Thyroid gland (tissue), 4 donors: ENCODE results near the gene CGB3. TPM values are rescaled to one million over a fixed set of nuclear protein-coding genes. Genes with fewer than 3 reads are reported as not detected.
A peak's percentile ranks its signal among the peaks of the same experiment; 100 is the strongest.

ENCODE experiments used
- DNase-seq, 2 donors: peaks; one replicate each; pipeline ENCODE4 v3.0.0-alpha.2; 2019
- H3K27ac ChIP-seq, 3 donors: fragments of 200-600 bp; sonication (generic); 1 replicate in 2 of 3; 2 replicates in 1 of 3; pipeline ENCODE4 v1.5.1; 2016 to 2019; ENCODE audit warnings: mild to moderate bottlenecking in 1 of 3, moderate library complexity in 1 of 3
- H3K27me3 ChIP-seq: fragments of 200-600 bp; sonication (generic); one replicate; pipeline ENCODE4 v1.5.1; 2019
- H3K36me3 ChIP-seq, 2 donors: fragments of 200-600 bp; sonication (generic); one replicate each; pipeline ENCODE4 v1.5.1; 2016 to 2019
- H3K4me1 ChIP-seq, 2 donors: fragments of 200-600 bp; sonication (generic); one replicate each; pipeline ENCODE4 v1.5.1; 2017 to 2019
- H3K4me3 ChIP-seq, 3 donors: fragments of 200-600 bp; sonication (generic); replicated peaks in 1 of 3; 1 replicate in 2 of 3; 2 replicates in 1 of 3; pipeline ENCODE4 v1.5.1; 2016; ENCODE audit warnings: mild to moderate bottlenecking in 1 of 3
- H3K9me3 ChIP-seq: fragments of 200-600 bp; sonication (generic); one replicate; pipeline ENCODE4 v1.5.1; 2017
- CTCF ChIP-seq, 6 experiments: fragments of 200-600 bp in 3 of 6; fragments of 450-650 bp in 3 of 6; sonication (generic) in 3 of 6; IDR thresholded peaks; one replicate each; pipeline ENCODE4 v1.5.1; 2016 to 2019; ENCODE audit warnings: antibody characterized with exemption in 6 of 6, mild to moderate bottlenecking in 2 of 6, inconsistent platforms in 1 of 6, moderate library complexity in 1 of 6
- POLR2A ChIP-seq, 2 donors: fragments of 450-650 bp; IDR thresholded peaks; one replicate each; pipeline ENCODE4 v1.6.1; 2017; ENCODE audit warnings: antibody characterized with exemption in 2 of 2, mild to moderate bottlenecking in 2 of 2, moderate library complexity in 1 of 2
- WGBS, 2 donors: methylation state at CpG; one replicate each; pipeline ENCODE4 v1.1.5; 2017; 5-methylcytosine and 5-hydroxymethylcytosine counted together
- intact Hi-C: fragments of 100-400 bp; cut with DNase I; formaldehyde crosslinking; loops from one replicate; pipeline ENCODE4 v1.15.1; 2023
- total RNA-seq, 4 donors: library from RNA; depleted of rRNA; stranded (reverse); fragments of >200 nt; gene quantifications; one replicate each; pipeline ENCODE4 v1.2.3, GENCODE V29; 2016

The CGB3 gene
- total RNA-seq, 4 donors from 2014 or later, result not detected

- peak; percentile 100 for DNase-seq
- Histone ChIP-seq H3K27me3 (no peaks in the 10 kb centered on the region), H3K9me3 (no peaks in the 10 kb centered on the region), H3K36me3 (peaks cover 0 to 4% of the 10 kb centered on the region in 2 donors), H3K27ac (peak within 1 kb of the TSS; percentile 87 to 90 (median 87)), H3K4me3 (peak within 1 kb of the TSS; percentile 22 to 92 (median 50)), H3K4me1 (peaks cover 20 to 23% of the 10 kb centered on the region in 2 donors)
- TF ChIP-seq POLR2A (IDR thresholded peaks at IDR 0.05) (peak; percentile 61 to 96), CTCF (IDR thresholded peaks at IDR 0.05) (peak; percentile 91 to 99 (median 98))
- 0 to 1% methylated on average over 31 to 39 of the region's 56 CpGs for WGBS, 2 donors
- intact Hi-C loops, result no loop called here
Measured at GRCh38 chr19:48993175-48994034, 30.7 kb downstream of the CGB3 start, which contains the start of the genes GYS1 and RUVBL2. Gene GYS1 (minus strand): TSS chr19:48993309. CDS start chr19:48993112, 197 bp downstream. Gene RUVBL2 (plus strand): TSS chr19:48993887. CDS start chr19:48993912, 25 bp downstream.

GRCh38 chr19:48992581-48993174 is 31.5 kb downstream of the CGB3 start:
- Histone ChIP-seq H3K4me1 (peaks cover 20 to 23% of the 10 kb centered on the region in 2 donors), H3K27me3 (no peaks in the 10 kb centered on the region), H3K4me3 (peak overlapping the region; percentile 13 to 92 (median 50)), H3K27ac (peak overlapping the region; percentile 64 to 90 (median 87)), H3K36me3 (peaks cover 0 to 8% of the 10 kb centered on the region in 2 donors), H3K9me3 (no peaks in the 10 kb centered on the region)
- no peak for TF ChIP-seq POLR2A (IDR thresholded peaks at IDR 0.05)
- TF ChIP-seq CTCF (IDR thresholded peaks at IDR 0.05), result no peak
- intact Hi-C loops, result no loop called here
- peak in 1 of 2 donors; percentile 48 for DNase-seq
- WGBS, 2 donors, result 0 to 1% methylated on average over 18 to 20 of the region's 20 CpGs

- Histone ChIP-seq H3K9me3 (no peaks in the 10 kb centered on the region), H3K4me1 (peaks cover 20 to 23% of the 10 kb centered on the region in 2 donors), H3K36me3 (peaks cover 0 to 8% of the 10 kb centered on the region in 2 donors), H3K27me3 (no peaks in the 10 kb centered on the region), H3K27ac (peak overlapping the region; percentile 64 to 90 (median 87)), H3K4me3 (peak overlapping the region; percentile 13 to 92 (median 50))
- peak; percentile 61 to 64 for DNase-seq
- intact Hi-C loops, result no loop called here
- TF ChIP-seq POLR2A (IDR thresholded peaks at IDR 0.05) (peak in 1 of 2 donors; percentile 50), CTCF (IDR thresholded peaks at IDR 0.05) (no peak)
- WGBS, 2 donors, result 7 to 21% methylated on average over 6 to 8 of the region's 8 CpGs
Measured at GRCh38 chr19:48991873-48992580, 32.1 kb downstream of the CGB3 start.

GRCh38 chr19:48991011-48991609 is 33.0 kb downstream of the CGB3 start:
- peaks cover 20 to 23% of the 10 kb centered on the region in 2 donors for H3K4me1 ChIP-seq
- peak overlapping the region in 1 of 3 donors; percentile 90 for H3K27ac ChIP-seq
- TF ChIP-seq POLR2A (IDR thresholded peaks at IDR 0.05), result no peak
- no peak for TF ChIP-seq CTCF (IDR thresholded peaks at IDR 0.05)
- peaks cover 0 to 8% of the 10 kb centered on the region in 2 donors for H3K36me3 ChIP-seq
- H3K4me3 ChIP-seq, result no peak overlapping the region
- DNase-seq, result no peak
- WGBS, 2 donors, result 92 to 93% methylated on average over 13 to 21 of the region's 22 CpGs
- intact Hi-C loops, result no loop called here
- H3K27me3 ChIP-seq, result no peaks in the 10 kb centered on the region
- no peaks in the 10 kb centered on the region for H3K9me3 ChIP-seq
